HL-60 (cell line): ENCODE data around the gene NAALADL2.

Experiments used
- DNase-seq, 2 experiments: peaks; one replicate each; pipeline ENCODE4 v3.0.0-alpha.2; 2010 to 2020; ENCODE audit warnings: low read depth in 1 of 2, low spot score in 1 of 2
- H3K27ac ChIP-seq: fragments of 250-450 bp; sonication (Bioruptor Pico); replicated peaks from 2 replicates; pipeline ENCODE4 v1.5.1; 2020; ENCODE audit warnings: mild to moderate bottlenecking, moderate library complexity
- H3K27me3 ChIP-seq: fragments of 250-450 bp; sonication (Bioruptor Pico); 2 replicates; pipeline ENCODE4 v1.5.1; 2021; ENCODE audit warnings: mild to moderate bottlenecking, moderate library complexity; ENCODE audit not compliant: insufficient read depth, poor library complexity, severe bottlenecking
- H3K4me3 ChIP-seq: replicated peaks from 2 replicates; pipeline ENCODE4 v1.5.1; 2011; ENCODE audit warnings: mild to moderate bottlenecking, control low read depth, low read length; ENCODE audit not compliant: insufficient read depth
- GABPA ChIP-seq: IDR thresholded peaks from 2 replicates; pipeline ENCODE4 v1.6.1; 2012; ENCODE audit warnings: low read depth
- POLR2AphosphoS5 ChIP-seq: IDR thresholded peaks from 2 replicates; pipeline ENCODE4 v1.6.1; 2012; ENCODE audit warnings: low read depth
- SPI1 ChIP-seq: IDR thresholded peaks from 2 replicates; pipeline ENCODE4 v1.6.1; 2012; ENCODE audit warnings: low read depth, mild to moderate bottlenecking, borderline replicate concordance
- TF ChIP-seq, protein P1 (sequence below): IDR thresholded peaks from one replicate; pipeline ENCODE4 v1.5.1; 2011; ENCODE audit warnings: low read length, control low read depth, inconsistent platforms; ENCODE audit not compliant: insufficient read depth
- TF ChIP-seq, protein P2 (sequence below): IDR thresholded peaks from 2 replicates; pipeline ENCODE4 v1.6.1; 2012; ENCODE audit warnings: low read depth; ENCODE audit not compliant: insufficient replicate concordance

NAALADL2 gene

DNA sequence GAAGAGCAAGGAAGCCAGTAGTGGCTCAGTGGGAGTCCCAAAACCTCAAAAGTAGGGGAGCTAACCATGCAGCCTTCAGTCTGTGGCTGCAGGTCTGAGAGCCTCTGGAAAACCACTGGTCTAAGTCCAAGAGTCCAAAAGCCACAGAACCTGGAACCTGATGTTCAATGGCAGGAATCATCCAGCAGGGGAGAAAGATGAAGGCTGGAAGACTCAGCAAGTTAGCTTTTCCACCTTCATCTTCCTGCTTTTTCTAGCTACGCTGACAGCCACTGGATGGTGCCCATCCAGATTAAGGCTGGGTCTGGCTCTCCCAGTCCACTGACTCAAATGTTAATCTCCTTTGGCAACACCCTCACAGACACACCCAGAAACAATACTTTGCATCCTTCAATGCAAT is 626.3 kb downstream of the NAALADL2 start:
- TF ChIP-seq, protein P1, sequence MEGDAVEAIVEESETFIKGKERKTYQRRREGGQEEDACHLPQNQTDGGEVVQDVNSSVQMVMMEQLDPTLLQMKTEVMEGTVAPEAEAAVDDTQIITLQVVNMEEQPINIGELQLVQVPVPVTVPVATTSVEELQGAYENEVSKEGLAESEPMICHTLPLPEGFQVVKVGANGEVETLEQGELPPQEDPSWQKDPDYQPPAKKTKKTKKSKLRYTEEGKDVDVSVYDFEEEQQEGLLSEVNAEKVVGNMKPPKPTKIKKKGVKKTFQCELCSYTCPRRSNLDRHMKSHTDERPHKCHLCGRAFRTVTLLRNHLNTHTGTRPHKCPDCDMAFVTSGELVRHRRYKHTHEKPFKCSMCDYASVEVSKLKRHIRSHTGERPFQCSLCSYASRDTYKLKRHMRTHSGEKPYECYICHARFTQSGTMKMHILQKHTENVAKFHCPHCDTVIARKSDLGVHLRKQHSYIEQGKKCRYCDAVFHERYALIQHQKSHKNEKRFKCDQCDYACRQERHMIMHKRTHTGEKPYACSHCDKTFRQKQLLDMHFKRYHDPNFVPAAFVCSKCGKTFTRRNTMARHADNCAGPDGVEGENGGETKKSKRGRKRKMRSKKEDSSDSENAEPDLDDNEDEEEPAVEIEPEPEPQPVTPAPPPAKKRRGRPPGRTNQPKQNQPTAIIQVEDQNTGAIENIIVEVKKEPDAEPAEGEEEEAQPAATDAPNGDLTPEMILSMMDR, result no peak
- TF ChIP-seq GABPA (no peak), SPI1 (no peak), POLR2AphosphoS5 (no peak)
- TF ChIP-seq, protein P2, sequence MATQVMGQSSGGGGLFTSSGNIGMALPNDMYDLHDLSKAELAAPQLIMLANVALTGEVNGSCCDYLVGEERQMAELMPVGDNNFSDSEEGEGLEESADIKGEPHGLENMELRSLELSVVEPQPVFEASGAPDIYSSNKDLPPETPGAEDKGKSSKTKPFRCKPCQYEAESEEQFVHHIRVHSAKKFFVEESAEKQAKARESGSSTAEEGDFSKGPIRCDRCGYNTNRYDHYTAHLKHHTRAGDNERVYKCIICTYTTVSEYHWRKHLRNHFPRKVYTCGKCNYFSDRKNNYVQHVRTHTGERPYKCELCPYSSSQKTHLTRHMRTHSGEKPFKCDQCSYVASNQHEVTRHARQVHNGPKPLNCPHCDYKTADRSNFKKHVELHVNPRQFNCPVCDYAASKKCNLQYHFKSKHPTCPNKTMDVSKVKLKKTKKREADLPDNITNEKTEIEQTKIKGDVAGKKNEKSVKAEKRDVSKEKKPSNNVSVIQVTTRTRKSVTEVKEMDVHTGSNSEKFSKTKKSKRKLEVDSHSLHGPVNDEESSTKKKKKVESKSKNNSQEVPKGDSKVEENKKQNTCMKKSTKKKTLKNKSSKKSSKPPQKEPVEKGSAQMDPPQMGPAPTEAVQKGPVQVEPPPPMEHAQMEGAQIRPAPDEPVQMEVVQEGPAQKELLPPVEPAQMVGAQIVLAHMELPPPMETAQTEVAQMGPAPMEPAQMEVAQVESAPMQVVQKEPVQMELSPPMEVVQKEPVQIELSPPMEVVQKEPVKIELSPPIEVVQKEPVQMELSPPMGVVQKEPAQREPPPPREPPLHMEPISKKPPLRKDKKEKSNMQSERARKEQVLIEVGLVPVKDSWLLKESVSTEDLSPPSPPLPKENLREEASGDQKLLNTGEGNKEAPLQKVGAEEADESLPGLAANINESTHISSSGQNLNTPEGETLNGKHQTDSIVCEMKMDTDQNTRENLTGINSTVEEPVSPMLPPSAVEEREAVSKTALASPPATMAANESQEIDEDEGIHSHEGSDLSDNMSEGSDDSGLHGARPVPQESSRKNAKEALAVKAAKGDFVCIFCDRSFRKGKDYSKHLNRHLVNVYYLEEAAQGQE, result no peak
- H3K27me3 ChIP-seq, result no peaks in the 10 kb centered on the region
- DNase-seq, result no peak
- no peak overlapping the region for H3K4me3 ChIP-seq
- no peak overlapping the region for H3K27ac ChIP-seq

DNA sequence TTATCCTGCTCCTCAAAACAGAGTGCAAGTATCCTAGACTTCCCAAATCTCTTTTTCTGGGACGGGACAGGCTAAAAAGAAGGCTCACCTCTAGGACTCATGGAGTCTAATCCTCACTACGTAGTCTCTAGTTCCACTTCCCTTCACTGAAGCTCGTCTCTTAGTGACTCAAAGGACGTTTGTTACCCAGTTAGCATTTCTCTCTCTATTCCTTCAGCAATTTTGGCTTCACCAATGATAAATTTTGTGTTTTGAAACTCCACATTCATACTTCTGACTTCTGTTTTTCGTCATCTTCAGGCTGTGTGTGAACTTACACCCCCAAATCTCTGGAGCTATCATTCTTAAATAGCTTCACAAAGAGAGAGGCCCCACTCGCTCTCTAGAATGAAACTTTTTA is 627.1 kb downstream of the NAALADL2 start:
- no peak for DNase-seq
- Histone ChIP-seq H3K4me3 (no peak overlapping the region), H3K27ac (no peak overlapping the region), H3K27me3 (no peaks in the 10 kb centered on the region)
- TF ChIP-seq, protein P1, result no peak
- TF ChIP-seq GABPA, result no peak

DNA sequence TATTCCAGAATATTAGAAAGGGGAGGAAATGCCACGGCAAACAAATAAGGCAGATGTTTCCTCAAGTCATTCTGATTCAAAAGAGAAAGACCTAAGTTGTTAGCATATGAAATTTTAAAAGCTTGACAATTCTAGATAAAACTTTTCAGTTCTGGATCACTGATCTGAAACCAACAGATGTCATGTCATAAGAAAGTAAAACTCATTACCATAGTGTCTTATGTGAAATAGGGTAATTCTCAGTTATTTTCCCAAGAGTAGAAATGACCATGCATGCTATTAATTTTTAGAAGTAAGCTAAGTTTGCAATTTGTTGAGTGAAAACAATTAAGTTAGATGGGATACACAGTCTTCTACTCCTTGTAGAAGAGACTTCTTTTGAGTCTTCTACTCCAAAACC is 630.3 kb downstream of the NAALADL2 start:
- no peak for TF ChIP-seq SPI1
- TF ChIP-seq, protein P1, result no peak
- TF ChIP-seq, protein P2, result no peak
- TF ChIP-seq GABPA, result no peak
- no peak for TF ChIP-seq POLR2AphosphoS5
- Histone ChIP-seq H3K4me3 (no peak overlapping the region), H3K27ac (no peak overlapping the region), H3K27me3 (no peaks in the 10 kb centered on the region)
- DNase-seq, result no peak

- Histone ChIP-seq H3K27me3 (no peaks in the 10 kb centered on the region), H3K27ac (no peak overlapping the region), H3K4me3 (no peak overlapping the region)
- no peak for DNase-seq
- TF ChIP-seq, protein P2, result no peak
- TF ChIP-seq GABPA, result no peak
These were observed 634.2 kb downstream of the NAALADL2 start for GRCh38 chr3:175493301-175493700.
